Muscle layer of colon (tissue), 2 donors: Measurements from ENCODE around the gene NAV1.

Experiments
- H3K27ac ChIP-seq: one replicate; pipeline ENCODE4 v1.7.0; 2013; ENCODE audit warnings: low read depth, mild to moderate bottlenecking, low read length, moderate library complexity
- H3K27me3 ChIP-seq, 2 donors: one replicate each; pipeline ENCODE4 v1.7.0; 2013; ENCODE audit warnings: low read length in 2 of 2, mild to moderate bottlenecking in 2 of 2; ENCODE audit not compliant: insufficient read depth in 2 of 2, control insufficient read depth in 1 of 2
- H3K36me3 ChIP-seq: one replicate; pipeline ENCODE4 v1.7.0; 2013; ENCODE audit warnings: mild to moderate bottlenecking, low read length; ENCODE audit not compliant: insufficient read depth
- H3K4me1 ChIP-seq: one replicate; pipeline ENCODE4 v1.7.0; 2013; ENCODE audit warnings: mild to moderate bottlenecking, low read length; ENCODE audit not compliant: insufficient read depth
- H3K4me3 ChIP-seq, 2 donors: one replicate each; pipeline ENCODE4 v1.7.0; 2013; ENCODE audit warnings: low read length in 2 of 2, low read depth in 1 of 2, mild to moderate bottlenecking in 1 of 2, moderate library complexity in 1 of 2
- H3K9ac ChIP-seq: one replicate; pipeline ENCODE4 v1.7.0; 2013; ENCODE audit warnings: low read length
- H3K9me3 ChIP-seq: one replicate; pipeline ENCODE4 v1.7.0; 2013; ENCODE audit warnings: mild to moderate bottlenecking, low read length
- donor health status: abdominal sarcoma.
- donor health status: Adenocarcinoma of cecum.

NAV1 gene

GRCh38 chr1:201563406-201563780 lies 24.5 kb downstream of the NAV1 start:
- Histone ChIP-seq H3K36me3 (no peaks in the 10 kb centered on the region), H3K4me3 (no peak overlapping the region), H3K27ac (no peak overlapping the region), H3K9me3 (no peaks in the 10 kb centered on the region), H3K4me1 (peaks cover 42% of the 10 kb centered on the region), H3K9ac (no peak overlapping the region), H3K27me3 (no peaks in the 10 kb centered on the region)

GRCh38 chr1:201563941-201564340 lies 25.0 kb downstream of the NAV1 start:
- Histone ChIP-seq H3K4me1 (peaks cover 42% of the 10 kb centered on the region), H3K27me3 (no peaks in the 10 kb centered on the region), H3K9ac (no peak overlapping the region), H3K36me3 (no peaks in the 10 kb centered on the region), H3K27ac (no peak overlapping the region), H3K4me3 (no peak overlapping the region), H3K9me3 (no peaks in the 10 kb centered on the region)

- H3K4me1 ChIP-seq, result peaks cover 31% of the 10 kb centered on the region
- peak overlapping the region; percentile 48 for H3K27ac ChIP-seq
- no peaks in the 10 kb centered on the region for H3K9me3 ChIP-seq
- no peaks in the 10 kb centered on the region for H3K27me3 ChIP-seq
- no peak overlapping the region for H3K4me3 ChIP-seq
- H3K9ac ChIP-seq, result no peak overlapping the region
- H3K36me3 ChIP-seq, result no peaks in the 10 kb centered on the region
These were observed 26.2 kb downstream of the NAV1 start for GRCh38 chr1:201565024-201565730.

- Histone ChIP-seq H3K9ac (no peak overlapping the region), H3K4me1 (peaks cover 26% of the 10 kb centered on the region), H3K9me3 (no peaks in the 10 kb centered on the region), H3K4me3 (no peak overlapping the region), H3K36me3 (no peaks in the 10 kb centered on the region), H3K27me3 (no peaks in the 10 kb centered on the region), H3K27ac (no peak overlapping the region)
These were observed 27.0 kb downstream of the NAV1 start for GRCh38 chr1:201565771-201566528.

- Histone ChIP-seq H3K36me3 (no peaks in the 10 kb centered on the region), H3K4me1 (peaks cover 25% of the 10 kb centered on the region), H3K27me3 (no peaks in the 10 kb centered on the region), H3K4me3 (no peak overlapping the region), H3K9me3 (no peaks in the 10 kb centered on the region), H3K27ac (no peak overlapping the region), H3K9ac (no peak overlapping the region)
These were observed 27.5 kb downstream of the NAV1 start for GRCh38 chr1:201566529-201566823.

- Histone ChIP-seq H3K9ac (no peak overlapping the region), H3K27ac (no peak overlapping the region), H3K9me3 (no peaks in the 10 kb centered on the region), H3K36me3 (no peaks in the 10 kb centered on the region), H3K4me3 (no peak overlapping the region), H3K4me1 (peaks cover 18% of the 10 kb centered on the region), H3K27me3 (no peaks in the 10 kb centered on the region)
These were observed 28.2 kb downstream of the NAV1 start for GRCh38 chr1:201566933-201567801.

GRCh38 chr1:201568265-201568664 lies 29.3 kb downstream of the NAV1 start:
- Histone ChIP-seq H3K27me3 (no peaks in the 10 kb centered on the region), H3K27ac (no peak overlapping the region), H3K4me3 (no peak overlapping the region), H3K9me3 (no peaks in the 10 kb centered on the region), H3K36me3 (no peaks in the 10 kb centered on the region), H3K9ac (no peak overlapping the region), H3K4me1 (peaks cover 7% of the 10 kb centered on the region)

- Histone ChIP-seq H3K27me3 (no peaks in the 10 kb centered on the region), H3K4me1 (peaks cover under 1% of the 10 kb centered on the region), H3K27ac (no peak overlapping the region), H3K4me3 (no peak overlapping the region), H3K36me3 (no peaks in the 10 kb centered on the region), H3K9ac (no peak overlapping the region), H3K9me3 (no peaks in the 10 kb centered on the region)
These were observed 29.9 kb downstream of the NAV1 start for GRCh38 chr1:201568859-201569294.

- no peaks in the 10 kb centered on the region for H3K27me3 ChIP-seq
These were observed 31.4 kb downstream of the NAV1 start for GRCh38 chr1:201570181-201570885.

GRCh38 chr1:201570886-201571624 lies 32.1 kb downstream of the NAV1 start:
- Histone ChIP-seq H3K27ac (no peak overlapping the region), H3K4me3 (no peak overlapping the region), H3K4me1 (no peaks in the 10 kb centered on the region), H3K9ac (no peak overlapping the region), H3K9me3 (no peaks in the 10 kb centered on the region), H3K36me3 (no peaks in the 10 kb centered on the region), H3K27me3 (no peaks in the 10 kb centered on the region)

More at GRCh38 chr1:201570181-201570885, 31.4 kb downstream of the NAV1 start:
- no peaks in the 10 kb centered on the region for H3K36me3 ChIP-seq
- H3K4me3 ChIP-seq, result no peak overlapping the region
- no peaks in the 10 kb centered on the region for H3K4me1 ChIP-seq
- no peaks in the 10 kb centered on the region for H3K9me3 ChIP-seq
- H3K27ac ChIP-seq, result no peak overlapping the region
- H3K9ac ChIP-seq, result no peak overlapping the region
